Bronchial epithelial cell (primary cell): Measurements from ENCODE around the gene AP1S2. TPM values are rescaled to one million over a fixed set of nuclear protein-coding genes. Genes with fewer than 3 reads are reported as not detected.
A peak's percentile ranks its signal among the peaks of the same experiment; 100 is the strongest.

Experiments used
- DNase-seq: peaks from one replicate; pipeline ENCODE4 v3.0.0-alpha.2; 2010; ENCODE audit warnings: low read depth
- FAIRE-seq: peaks from 2 replicates; lab custom pipeline; 2011; peaks lifted over from hg19 to GRCh38; lab: Jason Lieb, UNC
- H3K27me3 ChIP-seq: 2 replicates; pipeline ENCODE4 v1.5.1; 2011; ENCODE audit warnings: low read length; ENCODE audit not compliant: control insufficient read depth, insufficient read depth
- H3K36me3 ChIP-seq: 2 replicates; pipeline ENCODE4 v1.5.1; 2011; ENCODE audit warnings: low read length; ENCODE audit not compliant: control insufficient read depth, insufficient read depth
- H3K4me3 ChIP-seq: 2 replicates; pipeline ENCODE4 v1.5.1; 2011; ENCODE audit warnings: mild to moderate bottlenecking, low read depth, low read length, control low read depth
- total RNA-seq: library from RNA; depleted of rRNA; stranded (reverse); fragments of >200 nt; gene quantifications from 2 replicates; pipeline ENCODE4 v1.2.1, GENCODE V29; 2014
- TF ChIP-seq, protein P1 (sequence below): IDR thresholded peaks from 2 replicates; pipeline ENCODE4 v1.5.1; 2011; ENCODE audit warnings: mild to moderate bottlenecking, moderate library complexity, low read length, control low read depth, inconsistent platforms; ENCODE audit not compliant: insufficient read depth, severe bottlenecking

The AP1S2 gene
- total RNA-seq, 1 donor from 2014 or later, result 16.3 TPM

DNA sequence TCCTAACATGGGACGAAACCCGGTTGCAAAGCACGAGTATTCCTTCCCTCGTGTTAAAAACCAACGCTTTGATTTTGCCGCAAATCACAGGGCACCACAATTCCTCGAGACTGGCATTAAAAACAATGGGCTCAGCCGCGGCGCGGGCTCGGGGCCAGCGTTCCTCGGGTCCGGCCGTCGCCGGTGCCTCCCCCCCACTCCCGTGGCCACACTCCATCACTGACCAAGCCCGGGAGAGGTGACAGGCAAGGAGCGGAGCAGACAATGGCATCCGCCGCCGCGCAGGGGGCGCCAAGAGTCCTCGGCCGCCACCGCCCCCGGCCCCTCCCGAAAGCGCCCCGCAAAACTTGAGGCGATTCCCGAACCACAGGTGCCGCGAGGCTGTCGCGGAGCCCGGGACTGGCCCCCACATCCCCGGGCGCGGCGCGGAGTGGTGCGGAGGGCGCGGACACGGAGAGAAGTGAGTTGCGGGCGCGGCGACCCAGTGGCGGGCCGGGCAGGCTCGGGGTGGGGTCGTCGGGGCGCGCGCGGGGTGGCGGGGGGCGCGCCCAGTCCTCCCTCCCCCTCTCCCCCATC is 445 bp downstream of the AP1S2 start:
- DNase-seq (no peak), FAIRE-seq (no peak)
- H3K4me3 ChIP-seq, result peak overlapping the region; percentile 38
- H3K27me3 ChIP-seq, result no peaks in the 10 kb centered on the region
- TF ChIP-seq, protein P1, sequence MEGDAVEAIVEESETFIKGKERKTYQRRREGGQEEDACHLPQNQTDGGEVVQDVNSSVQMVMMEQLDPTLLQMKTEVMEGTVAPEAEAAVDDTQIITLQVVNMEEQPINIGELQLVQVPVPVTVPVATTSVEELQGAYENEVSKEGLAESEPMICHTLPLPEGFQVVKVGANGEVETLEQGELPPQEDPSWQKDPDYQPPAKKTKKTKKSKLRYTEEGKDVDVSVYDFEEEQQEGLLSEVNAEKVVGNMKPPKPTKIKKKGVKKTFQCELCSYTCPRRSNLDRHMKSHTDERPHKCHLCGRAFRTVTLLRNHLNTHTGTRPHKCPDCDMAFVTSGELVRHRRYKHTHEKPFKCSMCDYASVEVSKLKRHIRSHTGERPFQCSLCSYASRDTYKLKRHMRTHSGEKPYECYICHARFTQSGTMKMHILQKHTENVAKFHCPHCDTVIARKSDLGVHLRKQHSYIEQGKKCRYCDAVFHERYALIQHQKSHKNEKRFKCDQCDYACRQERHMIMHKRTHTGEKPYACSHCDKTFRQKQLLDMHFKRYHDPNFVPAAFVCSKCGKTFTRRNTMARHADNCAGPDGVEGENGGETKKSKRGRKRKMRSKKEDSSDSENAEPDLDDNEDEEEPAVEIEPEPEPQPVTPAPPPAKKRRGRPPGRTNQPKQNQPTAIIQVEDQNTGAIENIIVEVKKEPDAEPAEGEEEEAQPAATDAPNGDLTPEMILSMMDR, result peak; percentile 20
- no peaks in the 10 kb centered on the region for H3K36me3 ChIP-seq

DNA sequence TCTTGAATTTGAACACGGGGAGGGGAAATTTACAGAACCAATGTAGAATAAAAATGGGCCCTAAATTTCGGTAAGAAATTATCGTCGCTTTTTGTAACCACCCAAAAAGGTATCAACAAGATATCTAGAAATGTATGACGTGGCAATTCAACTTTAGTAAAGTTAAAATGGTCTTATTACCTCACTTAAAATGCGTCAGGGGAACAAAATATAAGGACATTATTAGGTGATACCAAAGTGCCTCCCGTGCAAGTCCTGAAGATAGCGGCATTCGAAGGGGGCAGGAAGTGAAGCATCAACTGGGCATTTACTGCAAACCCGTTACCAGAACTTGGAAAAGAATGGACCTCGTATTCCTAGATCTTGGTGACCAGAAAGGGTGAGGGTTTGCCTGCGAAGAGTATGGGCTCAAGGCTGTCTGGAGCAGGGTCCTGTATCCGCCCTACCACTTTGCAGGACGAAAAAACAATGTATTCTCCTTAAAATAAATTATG is 980 bp downstream of the AP1S2 start:
- Histone ChIP-seq H3K4me3 (peak overlapping the region; percentile 38), H3K27me3 (no peaks in the 10 kb centered on the region), H3K36me3 (no peaks in the 10 kb centered on the region)
- TF ChIP-seq, protein P1, result no peak
- DNase-seq (no peak), FAIRE-seq (no peak)

DNA sequence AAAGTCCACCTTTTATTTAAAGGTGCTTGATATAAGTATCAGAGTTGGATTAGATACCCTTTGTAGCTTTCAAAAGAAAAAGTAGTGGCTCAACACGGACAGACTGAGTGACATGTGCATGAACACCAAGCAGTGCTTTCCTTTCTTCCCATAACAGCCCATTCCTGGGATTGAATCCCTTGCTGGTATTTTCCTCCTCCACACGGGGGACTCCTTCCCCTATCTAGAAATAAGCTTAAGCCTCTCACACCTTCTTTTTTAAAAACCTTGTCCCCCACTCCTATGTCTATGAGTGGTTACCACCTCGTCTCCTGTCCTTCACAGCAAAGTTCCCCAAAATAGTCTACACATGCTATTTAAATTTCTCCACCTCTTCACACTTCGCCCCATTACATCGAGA is 5.1 kb downstream of the AP1S2 start:
- Histone ChIP-seq H3K27me3 (no peaks in the 10 kb centered on the region), H3K4me3 (no peak overlapping the region), H3K36me3 (no peaks in the 10 kb centered on the region)
- TF ChIP-seq, protein P1, result no peak
- DNase-seq (no peak), FAIRE-seq (no peak)

DNA sequence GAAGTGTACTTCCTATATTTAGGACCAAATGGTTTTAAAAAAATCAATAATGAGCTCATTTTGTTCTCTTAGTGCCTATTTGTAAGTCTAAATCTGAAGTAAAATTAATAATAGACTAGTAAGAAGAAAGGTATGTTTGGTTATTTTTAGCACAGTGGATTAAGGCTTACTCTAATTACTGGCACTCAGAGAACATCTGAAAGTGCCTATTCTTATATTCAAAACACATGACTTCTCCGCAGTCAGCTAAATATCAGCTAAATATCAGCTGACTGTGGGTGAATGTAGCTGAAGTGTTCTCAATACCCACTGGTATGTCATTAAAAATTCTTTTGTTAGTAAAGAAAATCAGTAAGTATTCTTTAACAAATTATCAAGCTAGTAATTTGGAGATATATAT is 6.0 kb downstream of the AP1S2 start:
- no peak for FAIRE-seq
- DNase-seq, result no peak
- Histone ChIP-seq H3K36me3 (no peaks in the 10 kb centered on the region), H3K27me3 (no peaks in the 10 kb centered on the region), H3K4me3 (no peak overlapping the region)
- TF ChIP-seq, protein P1, result no peak

DNA sequence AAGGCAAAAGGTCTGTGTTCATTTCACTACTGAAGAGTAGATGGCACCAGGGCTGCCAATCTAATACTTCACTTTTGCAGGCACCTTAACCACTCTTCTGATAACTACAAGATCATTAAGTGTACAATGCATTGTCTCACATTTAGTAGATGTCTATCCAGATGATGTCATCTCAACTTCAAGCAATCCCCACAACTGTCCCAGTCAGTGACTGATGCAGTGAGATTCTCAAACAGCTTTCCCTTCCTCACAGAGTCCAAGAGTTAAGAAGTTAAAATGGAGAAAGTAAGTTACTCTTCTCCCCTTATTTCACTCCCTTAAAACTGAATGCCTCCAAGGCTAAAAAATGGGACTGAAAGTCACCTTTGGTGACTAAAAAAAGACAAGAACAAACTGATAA is 10.7 kb downstream of the AP1S2 start:
- DNase-seq (no peak), FAIRE-seq (no peak)
- H3K36me3 ChIP-seq, result no peaks in the 10 kb centered on the region
- TF ChIP-seq, protein P1, result no peak
- H3K27me3 ChIP-seq, result no peaks in the 10 kb centered on the region
- H3K4me3 ChIP-seq, result no peak overlapping the region

DNA sequence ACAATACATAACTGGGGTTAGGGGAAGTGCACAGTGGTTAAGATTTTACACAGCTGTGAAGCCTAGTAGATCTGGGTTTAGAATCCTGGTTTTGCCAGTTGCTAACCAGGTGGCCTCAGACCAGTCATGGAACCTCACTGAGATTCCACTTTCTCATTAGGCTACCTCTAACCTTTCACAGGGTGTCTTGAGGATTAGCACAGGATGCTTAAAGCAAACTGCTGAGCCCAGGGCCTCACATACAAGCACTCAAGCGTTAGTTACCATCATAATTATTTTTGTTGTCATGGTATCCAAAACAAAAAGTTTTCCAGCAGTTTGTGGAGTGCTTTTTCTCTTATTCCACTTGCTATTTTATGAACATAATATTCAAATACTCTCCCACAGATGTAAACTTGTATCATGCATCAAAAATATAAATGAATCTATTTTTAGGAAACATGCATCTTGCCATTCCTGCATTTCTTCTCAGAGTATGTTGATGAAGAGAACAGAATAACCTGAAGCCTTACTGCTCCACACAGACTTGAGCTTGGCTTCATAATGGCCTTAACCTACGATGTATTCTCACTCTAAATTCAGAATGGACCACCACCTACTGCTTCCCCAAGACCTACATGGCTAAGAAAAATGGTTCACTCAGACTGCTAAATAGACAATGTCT is 12.6 kb downstream of the AP1S2 start:
- TF ChIP-seq, protein P1, result no peak
- FAIRE-seq, result no peak
- H3K27me3 ChIP-seq, result no peaks in the 10 kb centered on the region

More for the DNA sequence above, 12.6 kb downstream of the AP1S2 start:
- Histone ChIP-seq H3K4me3 (no peak overlapping the region), H3K36me3 (no peaks in the 10 kb centered on the region)
- DNase-seq, result no peak
